Measurements from ENCODE around the gene TRIM40.

Gene TRIM40, protein sequence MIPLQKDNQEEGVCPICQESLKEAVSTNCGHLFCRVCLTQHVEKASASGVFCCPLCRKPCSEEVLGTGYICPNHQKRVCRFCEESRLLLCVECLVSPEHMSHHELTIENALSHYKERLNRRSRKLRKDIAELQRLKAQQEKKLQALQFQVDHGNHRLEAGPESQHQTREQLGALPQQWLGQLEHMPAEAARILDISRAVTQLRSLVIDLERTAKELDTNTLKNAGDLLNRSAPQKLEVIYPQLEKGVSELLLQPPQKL

DNA sequence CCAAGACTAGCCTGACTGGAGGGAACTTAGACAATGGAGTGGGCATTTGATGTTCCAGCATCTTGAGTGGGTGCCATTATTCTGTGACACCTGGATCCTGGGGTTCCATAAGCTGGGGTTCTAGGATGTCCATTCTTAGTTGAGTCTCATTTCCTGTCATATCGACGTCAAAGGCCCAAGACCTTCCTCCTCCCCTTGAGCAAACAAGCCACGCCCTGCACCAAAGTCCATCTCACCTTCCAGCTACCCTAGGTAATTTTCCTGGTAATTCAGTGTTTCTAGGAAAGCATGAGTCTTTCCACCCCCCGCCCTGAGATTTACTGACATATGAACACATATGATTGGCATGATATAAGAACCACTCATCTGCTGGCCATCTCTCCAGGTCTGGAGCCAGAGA, at the start of gene TRIM40:
Gene TRIM40 (plus strand): TSS at position 384 of the 400 bp plus-strand sequence. CDS start 897 bp downstream, outside the sequence.
- TF ChIP-seq, protein P1, sequence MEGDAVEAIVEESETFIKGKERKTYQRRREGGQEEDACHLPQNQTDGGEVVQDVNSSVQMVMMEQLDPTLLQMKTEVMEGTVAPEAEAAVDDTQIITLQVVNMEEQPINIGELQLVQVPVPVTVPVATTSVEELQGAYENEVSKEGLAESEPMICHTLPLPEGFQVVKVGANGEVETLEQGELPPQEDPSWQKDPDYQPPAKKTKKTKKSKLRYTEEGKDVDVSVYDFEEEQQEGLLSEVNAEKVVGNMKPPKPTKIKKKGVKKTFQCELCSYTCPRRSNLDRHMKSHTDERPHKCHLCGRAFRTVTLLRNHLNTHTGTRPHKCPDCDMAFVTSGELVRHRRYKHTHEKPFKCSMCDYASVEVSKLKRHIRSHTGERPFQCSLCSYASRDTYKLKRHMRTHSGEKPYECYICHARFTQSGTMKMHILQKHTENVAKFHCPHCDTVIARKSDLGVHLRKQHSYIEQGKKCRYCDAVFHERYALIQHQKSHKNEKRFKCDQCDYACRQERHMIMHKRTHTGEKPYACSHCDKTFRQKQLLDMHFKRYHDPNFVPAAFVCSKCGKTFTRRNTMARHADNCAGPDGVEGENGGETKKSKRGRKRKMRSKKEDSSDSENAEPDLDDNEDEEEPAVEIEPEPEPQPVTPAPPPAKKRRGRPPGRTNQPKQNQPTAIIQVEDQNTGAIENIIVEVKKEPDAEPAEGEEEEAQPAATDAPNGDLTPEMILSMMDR (IDR thresholded peaks at IDR 0.05; ENCODE audit: low read depth, low read length, missing control alignments) = no peak
- no peak for DNase-seq (ENCODE audit: extremely low read depth, low read depth)
- H3K4me3 ChIP-seq (replicated peaks; ENCODE audit: low read depth, low read length) = no peak within 1 kb of the TSS

DNA sequence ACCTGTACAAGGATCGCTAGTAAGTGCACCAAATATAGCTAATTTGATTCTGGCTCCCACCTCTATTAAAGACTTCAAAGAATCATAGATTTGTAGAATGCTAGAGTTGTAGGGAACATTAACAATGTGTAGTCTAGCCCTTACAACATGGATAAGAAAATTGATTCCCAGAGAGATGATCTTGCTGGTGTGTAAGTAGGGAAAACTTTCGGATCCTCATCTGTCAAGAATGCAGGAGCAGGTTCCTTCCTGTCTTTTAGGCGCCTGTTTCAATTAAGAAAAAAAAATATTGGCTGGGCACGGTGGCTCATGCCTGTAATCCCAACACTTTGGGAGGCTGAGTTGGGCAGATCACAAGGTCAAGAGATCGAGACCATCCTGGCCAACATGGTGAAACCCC, 48.1 kb upstream of the TRIM40 start:
- H3K4me3 ChIP-seq (replicated peaks; ENCODE audit: low read depth, low read length) = no peak overlapping the region
- TF ChIP-seq, protein P1 (IDR thresholded peaks at IDR 0.05; ENCODE audit: low read depth, low read length, missing control alignments) = no peak
- DNase-seq (ENCODE audit: extremely low read depth, low read depth) = no peak

DNA sequence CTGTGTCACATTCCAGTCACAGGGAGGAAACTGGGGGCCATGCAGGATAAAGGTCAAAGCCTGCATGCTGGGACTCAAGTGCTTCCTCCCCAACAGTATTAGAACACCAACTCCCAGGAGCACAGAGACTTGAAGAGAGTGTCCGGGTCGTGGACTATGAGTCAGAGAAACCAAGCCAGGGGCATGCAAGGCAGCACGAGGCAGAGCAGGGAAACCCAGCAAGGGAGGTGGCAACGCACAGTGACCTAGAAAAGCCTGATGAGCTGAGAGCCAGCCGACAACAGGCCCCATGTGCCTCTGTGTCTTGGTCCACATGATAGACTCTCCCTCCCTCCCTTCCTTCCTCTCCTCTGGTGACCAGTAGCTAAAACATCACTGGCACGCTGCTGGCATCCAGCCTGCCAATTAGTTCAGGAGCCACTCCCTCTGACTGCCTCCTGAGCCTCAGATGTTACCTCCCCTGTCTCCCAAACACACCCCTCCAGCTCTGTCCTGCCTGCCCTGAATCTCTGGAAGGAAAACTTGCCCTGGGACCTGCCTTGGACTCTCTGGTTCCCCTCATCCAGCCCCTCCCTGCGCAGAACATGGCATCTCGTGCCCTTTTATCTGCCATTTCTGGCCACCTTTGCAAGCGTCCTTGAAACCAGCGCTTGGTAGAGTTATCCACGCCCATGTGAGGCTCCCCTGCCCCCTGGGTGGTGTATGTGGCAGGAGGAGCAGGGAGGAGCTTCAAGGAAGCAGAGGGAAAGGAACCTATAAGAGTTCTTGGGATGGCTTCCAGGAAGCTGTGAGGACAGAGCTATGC, 44.2 kb upstream of the TRIM40 start:
- DNase-seq (ENCODE audit: extremely low read depth, low read depth) = peak; percentile 24
- TF ChIP-seq, protein P1 (IDR thresholded peaks at IDR 0.05; ENCODE audit: low read depth, low read length, missing control alignments) = no peak
- H3K4me3 ChIP-seq (replicated peaks; ENCODE audit: low read depth, low read length) = no peak overlapping the region

DNA sequence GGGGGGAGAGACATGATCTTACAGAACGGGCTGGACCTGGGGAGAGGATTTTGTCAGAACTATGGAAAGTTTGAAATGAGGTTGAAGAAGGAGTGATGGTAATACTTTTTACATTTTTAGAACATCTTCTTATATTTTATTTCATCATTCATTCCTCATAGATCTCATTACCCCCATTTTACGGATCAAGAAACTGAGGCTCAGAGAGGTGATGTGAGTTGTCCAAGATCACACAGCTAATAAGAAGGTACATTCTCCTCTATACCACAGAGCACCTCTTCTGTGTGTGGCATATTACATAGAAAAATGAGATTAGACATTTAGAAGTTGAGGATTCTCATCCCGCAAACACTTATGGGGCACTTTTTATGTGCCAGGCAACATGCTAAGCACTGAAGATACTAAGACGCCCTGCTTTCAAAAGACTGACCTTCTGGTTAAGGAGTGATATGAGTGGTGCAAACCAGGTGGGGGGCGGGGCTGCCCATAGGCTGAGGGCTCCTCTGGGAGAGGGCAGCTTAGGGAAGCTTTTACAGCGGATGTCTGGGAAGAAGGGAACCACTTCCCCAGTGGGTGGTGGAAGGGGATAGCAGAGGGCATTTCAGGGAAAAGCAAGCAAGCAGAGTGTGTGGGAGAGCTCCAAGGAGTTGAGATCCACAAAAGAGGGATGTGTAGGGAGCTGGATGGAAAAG, 42.9 kb upstream of the TRIM40 start:
- TF ChIP-seq, protein P1 (IDR thresholded peaks at IDR 0.05; ENCODE audit: low read depth, low read length, missing control alignments) = no peak
- DNase-seq (ENCODE audit: extremely low read depth, low read depth) = no peak
- H3K4me3 ChIP-seq (replicated peaks; ENCODE audit: low read depth, low read length) = no peak overlapping the region

DNA sequence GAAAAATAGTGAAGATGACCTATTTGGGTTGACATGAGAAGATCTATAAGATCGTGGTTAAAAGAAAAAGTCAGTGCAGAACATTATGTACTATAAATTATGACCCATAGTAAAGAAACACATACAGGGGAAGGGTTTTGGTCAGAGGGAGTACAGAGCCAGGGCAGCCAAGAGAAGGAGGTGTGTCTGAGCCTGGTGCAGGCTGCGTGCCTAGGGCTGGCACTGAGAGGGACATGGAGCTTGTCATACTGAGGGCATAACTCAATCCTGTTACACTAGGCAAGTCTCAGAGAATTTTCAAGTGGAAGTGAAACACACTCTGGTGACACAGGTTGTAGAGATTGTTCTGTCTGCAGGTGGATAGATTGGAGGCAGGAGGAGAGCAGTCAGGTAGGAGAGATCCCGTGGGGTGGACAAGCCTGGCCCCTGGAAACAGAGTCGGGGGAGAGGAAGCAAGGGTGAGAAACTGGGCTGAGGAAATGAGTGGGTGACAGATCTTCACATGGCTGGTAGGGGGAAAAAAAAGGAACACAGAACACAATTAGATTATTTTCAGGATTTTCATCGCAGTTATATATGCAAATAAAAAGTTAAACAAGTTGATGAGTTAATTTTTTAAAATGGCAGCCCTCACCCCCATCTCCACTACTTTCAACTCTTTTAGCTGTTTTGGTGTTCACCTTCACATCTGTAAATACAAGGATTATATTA, 41.8 kb upstream of the TRIM40 start:
- no peak for DNase-seq (ENCODE audit: extremely low read depth, low read depth)
- TF ChIP-seq, protein P1 (IDR thresholded peaks at IDR 0.05; ENCODE audit: low read depth, low read length, missing control alignments) = no peak
- H3K4me3 ChIP-seq (replicated peaks; ENCODE audit: low read depth, low read length) = no peak overlapping the region

DNA sequence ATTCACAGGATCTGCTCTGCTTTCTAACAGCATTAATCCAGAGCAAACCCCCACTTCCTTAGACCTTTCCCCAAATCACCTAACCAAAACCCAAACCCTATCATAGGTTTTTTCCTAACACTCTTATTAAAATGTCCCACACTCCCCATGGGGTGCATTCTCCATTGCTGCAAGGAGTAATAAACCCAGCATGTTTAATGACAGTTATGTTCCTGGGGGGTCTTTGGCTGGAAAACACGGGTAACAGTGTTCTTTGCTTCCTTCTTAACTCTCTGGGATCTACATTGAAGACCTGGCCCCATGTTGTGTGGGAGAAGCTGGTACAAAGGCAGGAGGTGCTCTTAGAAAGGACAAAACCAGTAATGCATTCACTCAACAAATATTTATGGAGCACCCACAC, 39.1 kb upstream of the TRIM40 start:
- TF ChIP-seq, protein P1 (IDR thresholded peaks at IDR 0.05; ENCODE audit: low read depth, low read length, missing control alignments) = no peak
- DNase-seq (ENCODE audit: extremely low read depth, low read depth) = no peak
- no peak overlapping the region for H3K4me3 ChIP-seq (replicated peaks; ENCODE audit: low read depth, low read length)

Data from HFF-Myc (cell line).